Gastroesophageal sphincter (tissue), 4 donors: ENCODE measurements around the gene MYOF. TPM values are rescaled to one million over a fixed set of nuclear protein-coding genes. Genes with fewer than 3 reads are reported as not detected.

ENCODE experiments used
- ATAC-seq: fragments of 150-250 bp; one replicate; pipeline ENCODE4 v1.9.1; 2016; ENCODE audit warnings: mild to moderate bottlenecking, moderate library complexity
- H3K27ac ChIP-seq, 4 donors: fragments of 200-600 bp; sonication (generic) in 3 of 4; 1 replicate in 3 of 4; 2 replicates in 1 of 4; pipeline ENCODE4 v1.5.1; 2016 to 2019
- H3K27me3 ChIP-seq: fragments of 200-600 bp; sonication (generic); one replicate; pipeline ENCODE4 v1.5.1; 2019
- H3K36me3 ChIP-seq, 2 donors: fragments of 200-600 bp; sonication (generic); one replicate each; pipeline ENCODE4 v1.5.1; 2019; ENCODE audit warnings: control low read depth in 1 of 2
- H3K4me1 ChIP-seq, 3 donors: fragments of 200-600 bp; sonication (generic); 1 replicate in 2 of 3; 2 replicates in 1 of 3; pipeline ENCODE4 v1.5.1; 2016 to 2019; ENCODE audit warnings: control low read depth in 2 of 3
- H3K4me3 ChIP-seq, 2 donors: fragments of 200-600 bp; sonication (generic); one replicate each; pipeline ENCODE4 v1.5.1; 2019; ENCODE audit warnings: mild to moderate bottlenecking in 1 of 2, moderate library complexity in 1 of 2
- H3K9me3 ChIP-seq, 3 donors: fragments of 200-600 bp; sonication (generic); one replicate each; pipeline ENCODE4 v1.5.1; 2017 to 2019; ENCODE audit warnings: control low read depth in 2 of 3
- CTCF ChIP-seq, 4 experiments: fragments of 200-600 bp in 2 of 4; fragments of 450-650 bp in 2 of 4; sonication (generic) in 1 of 4; IDR thresholded peaks; one replicate each; pipeline ENCODE4 v1.5.1; 2017 to 2019; ENCODE audit warnings: antibody characterized with exemption in 4 of 4, mild to moderate bottlenecking in 2 of 4, moderate library complexity in 2 of 4
- EP300 ChIP-seq: sonication (generic); formaldehyde crosslinking; IDR thresholded peaks from one replicate; pipeline ENCODE4 v1.6.1; 2017; ENCODE audit warnings: antibody characterized with exemption, mild to moderate bottlenecking
- POLR2A ChIP-seq, 2 donors: fragments of 450-650 bp; IDR thresholded peaks; one replicate each; pipeline ENCODE4 v1.6.1; 2017; ENCODE audit warnings: antibody characterized with exemption in 2 of 2, mild to moderate bottlenecking in 2 of 2, moderate library complexity in 1 of 2
- POLR2AphosphoS5 ChIP-seq: sonication (generic); formaldehyde crosslinking; IDR thresholded peaks from one replicate; pipeline ENCODE4 v1.6.1; 2017; ENCODE audit warnings: antibody characterized with exemption
- WGBS, 2 donors: methylation state at CpG; one replicate each; pipeline ENCODE4 v1.1.5; 2018; ENCODE audit warnings: low coverage in 1 of 2; 5-methylcytosine and 5-hydroxymethylcytosine counted together
- total RNA-seq, 4 donors: library from RNA; depleted of rRNA; stranded (reverse); fragments of >200 nt; gene quantifications; one replicate each; pipeline ENCODE4 v1.1.0, GENCODE V29; 2016

The MYOF gene
- total RNA-seq, 4 donors from 2014 or later = 98.0 to 157 (median 126) TPM

DNA sequence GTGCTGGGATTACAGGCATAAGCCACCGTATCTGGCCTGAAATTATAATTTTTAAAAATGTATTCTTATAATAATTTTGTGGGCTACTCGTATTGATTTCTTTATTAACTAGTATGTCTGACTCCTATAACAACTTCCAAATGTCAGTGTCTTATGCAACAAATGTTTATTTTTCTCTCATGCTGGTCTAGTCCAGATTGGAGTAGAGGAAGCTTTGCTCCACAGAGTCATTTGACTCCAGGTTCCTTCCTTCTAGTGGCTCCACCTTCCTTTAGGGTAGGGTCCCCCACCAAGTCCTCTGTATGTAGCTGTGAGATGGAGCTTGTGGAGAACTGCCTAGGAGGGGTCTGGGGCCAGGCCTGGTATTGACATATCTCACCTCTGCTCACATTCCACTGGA lies 22.9 kb upstream of the MYOF start:
- WGBS, 2 donors = 81 to 90% methylated on average over 2 of the region's 2 CpGs
- no peaks in the 10 kb centered on the region for H3K4me1 ChIP-seq
- no peaks in the 10 kb centered on the region for H3K27me3 ChIP-seq
- ATAC-seq = no peak
- no peak for TF ChIP-seq EP300
- no peak for TF ChIP-seq CTCF (IDR thresholded peaks at IDR 0.05)
- TF ChIP-seq POLR2A (IDR thresholded peaks at IDR 0.05) = no peak
- TF ChIP-seq POLR2AphosphoS5 = no peak
- no peaks in the 10 kb centered on the region for H3K9me3 ChIP-seq
- no peak overlapping the region for H3K4me3 ChIP-seq
- no peaks in the 10 kb centered on the region for H3K36me3 ChIP-seq
- no peak overlapping the region for H3K27ac ChIP-seq

- no peaks in the 10 kb centered on the region for H3K36me3 ChIP-seq
- ATAC-seq = no peak
- no peaks in the 10 kb centered on the region for H3K9me3 ChIP-seq
- no peak overlapping the region for H3K27ac ChIP-seq
- WGBS, 2 donors = 31 to 42% methylated on average over 6 of the region's 6 CpGs
- H3K4me3 ChIP-seq = no peak overlapping the region
- no peaks in the 10 kb centered on the region for H3K27me3 ChIP-seq
- H3K4me1 ChIP-seq = no peaks in the 10 kb centered on the region
- TF ChIP-seq EP300 = no peak
- TF ChIP-seq POLR2A (IDR thresholded peaks at IDR 0.05) = no peak
- no peak for TF ChIP-seq CTCF (IDR thresholded peaks at IDR 0.05)
- no peak for TF ChIP-seq POLR2AphosphoS5
These were observed 20.9 kb upstream of the MYOF start for GRCh38 chr10:93503075-93503474.

DNA sequence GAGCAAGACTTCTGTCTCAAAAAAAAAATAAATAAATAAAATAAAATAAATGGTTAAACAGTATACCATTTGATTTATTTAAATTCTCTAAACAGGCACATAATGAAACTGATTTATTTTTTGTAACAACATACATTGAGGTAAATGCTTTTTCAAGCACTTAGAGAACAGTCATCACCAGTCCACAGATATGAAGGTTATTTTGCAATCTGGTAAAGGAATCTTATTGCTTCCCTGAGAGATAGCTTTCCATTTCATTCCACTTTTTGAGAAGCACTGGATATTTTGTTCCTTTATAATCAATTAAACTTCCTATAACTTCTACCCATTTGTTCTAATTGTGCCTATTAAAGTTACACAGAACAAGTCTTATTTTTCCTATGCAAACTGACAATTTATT lies 19.5 kb upstream of the MYOF start:
- no peak overlapping the region for H3K27ac ChIP-seq
- H3K27me3 ChIP-seq = no peaks in the 10 kb centered on the region
- H3K4me1 ChIP-seq = peaks cover 0 to 4% (median 0%) of the 10 kb centered on the region in 3 donors
- H3K4me3 ChIP-seq = no peak overlapping the region
- TF ChIP-seq POLR2AphosphoS5 = no peak
- TF ChIP-seq CTCF (IDR thresholded peaks at IDR 0.05) = no peak
- no peak for TF ChIP-seq EP300
- no peak for TF ChIP-seq POLR2A (IDR thresholded peaks at IDR 0.05)
- no peaks in the 10 kb centered on the region for H3K36me3 ChIP-seq
- no peaks in the 10 kb centered on the region for H3K9me3 ChIP-seq
- ATAC-seq = no peak

- no peaks in the 10 kb centered on the region for H3K36me3 ChIP-seq
- H3K4me1 ChIP-seq = peaks cover 0 to 12% (median 4%) of the 10 kb centered on the region in 3 donors
- H3K9me3 ChIP-seq = no peaks in the 10 kb centered on the region
- 47 to 74% methylated on average over 4 to 5 of the region's 5 CpGs for WGBS, 2 donors
- H3K27ac ChIP-seq = no peak overlapping the region
- no peaks in the 10 kb centered on the region for H3K27me3 ChIP-seq
- no peak for TF ChIP-seq POLR2AphosphoS5
- no peak for TF ChIP-seq EP300
- no peak for TF ChIP-seq POLR2A (IDR thresholded peaks at IDR 0.05)
- TF ChIP-seq CTCF (IDR thresholded peaks at IDR 0.05) = no peak
- no peak overlapping the region for H3K4me3 ChIP-seq
- no peak for ATAC-seq
These were observed 16.0 kb upstream of the MYOF start for GRCh38 chr10:93498166-93498565.

GRCh38 chr10:93496322-93497041 lies 14.3 kb upstream of the MYOF start, which contains the start of gene CEP55:
CEP55 (plus strand) TSS chr10:93496612; CDS start chr10:93500052, 3,440 bp downstream.
- WGBS, 2 donors = 2 to 4% methylated on average over 10 of the region's 68 CpGs
- H3K4me3 ChIP-seq = peak within 1 kb of the TSS; percentile 45 to 65
- peak; percentile 100 for ATAC-seq
- no peaks in the 10 kb centered on the region for H3K9me3 ChIP-seq
- no peak for TF ChIP-seq CTCF (IDR thresholded peaks at IDR 0.05)
- TF ChIP-seq POLR2AphosphoS5 = no peak
- TF ChIP-seq POLR2A (IDR thresholded peaks at IDR 0.05) = no peak
- no peak for TF ChIP-seq EP300
- peak within 1 kb of the TSS in 3 of 4 donors; percentile 64 to 76 (median 72) for H3K27ac ChIP-seq
- H3K27me3 ChIP-seq = no peaks in the 10 kb centered on the region
- H3K4me1 ChIP-seq = peaks cover 0 to 12% (median 4%) of the 10 kb centered on the region in 3 donors
- no peaks in the 10 kb centered on the region for H3K36me3 ChIP-seq
